Activated gamma-delta T cell treated with anti-CD3 and anti-CD28 coated beads, Interleukin-2, amount 50 U/mL, for 16 hours (primary cell): Measurements from ENCODE around the gene AGL.
"Not testable (repeated sequence)": the region's sequence is repeated elsewhere in the genome, so short reads cannot be mapped to it uniquely, and the experiment has no call there.

ENCODE experiments used
- DNase-seq: peaks from one replicate; pipeline ENCODE4 v3.0.0-alpha.2; 2020; ENCODE audit warnings: low read depth

Gene AGL

DNA sequence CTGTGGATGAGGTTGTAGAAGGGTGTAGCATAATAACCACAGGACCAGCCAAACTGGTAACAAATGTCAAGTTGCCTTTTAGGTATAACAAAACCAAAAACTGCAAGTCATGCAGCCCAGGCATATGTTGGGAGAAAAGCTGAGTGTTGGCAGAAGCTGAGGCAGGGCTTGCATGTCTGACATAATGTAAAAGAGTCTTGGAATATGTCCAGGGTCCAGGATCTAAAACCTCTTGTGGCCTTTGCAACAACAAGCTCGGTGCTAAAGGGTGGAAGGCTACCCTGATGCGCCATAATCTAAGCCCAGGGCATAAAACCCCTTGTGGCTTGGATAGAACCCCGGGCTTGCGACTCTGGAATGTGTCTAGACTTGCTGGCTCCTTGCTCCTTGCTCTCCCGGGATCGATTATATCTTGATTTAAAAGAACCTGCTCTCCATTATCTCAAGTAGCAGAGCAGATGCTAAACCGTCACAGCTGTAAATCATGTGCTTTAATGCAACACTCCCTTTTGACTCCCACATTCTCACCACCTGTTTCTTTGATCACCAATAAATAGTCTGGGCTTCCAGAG is 93.1 kb downstream of the AGL start:
- DNase-seq, result no peak

DNA sequence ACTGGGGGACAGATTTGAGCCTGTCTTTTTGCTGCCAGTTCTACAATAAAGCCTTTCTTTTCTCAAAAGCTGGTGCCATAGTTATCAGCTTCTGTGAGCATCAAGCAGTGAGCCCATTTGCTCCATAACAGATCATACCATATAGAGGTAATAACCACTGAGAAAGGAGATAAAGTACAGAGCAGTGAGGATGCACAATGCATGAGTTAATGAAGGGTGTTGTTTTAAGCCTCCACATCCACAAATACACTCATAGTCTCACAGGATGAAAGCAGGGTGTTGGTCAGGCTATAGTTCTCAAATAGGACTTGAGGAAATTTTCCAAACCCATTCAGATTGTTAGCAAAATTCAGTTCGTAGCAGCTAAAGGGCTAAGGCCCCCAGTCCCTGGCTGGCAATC is 94.0 kb downstream of the AGL start:
- DNase-seq, result no peak

DNA sequence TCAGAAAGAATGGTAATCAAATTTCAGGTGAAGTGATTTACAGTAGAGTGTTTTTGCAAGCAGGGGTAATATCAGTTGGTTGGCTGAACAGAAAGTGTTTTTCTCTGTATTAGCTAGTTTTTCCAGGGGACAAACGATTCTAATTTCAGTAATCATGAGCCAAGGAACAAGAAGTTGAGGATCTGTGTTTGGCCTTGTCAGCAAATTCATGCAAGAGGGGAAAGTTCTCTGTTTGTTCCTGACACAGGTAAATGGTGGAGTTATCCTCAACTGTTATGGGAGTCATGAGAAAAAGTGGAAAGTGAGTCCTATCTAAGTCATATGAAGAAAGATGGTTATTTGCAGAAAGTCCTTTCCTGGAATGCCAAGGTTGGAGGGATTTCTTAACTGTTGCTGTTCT is 95.0 kb downstream of the AGL start:
- DNase-seq, result no peak

DNA sequence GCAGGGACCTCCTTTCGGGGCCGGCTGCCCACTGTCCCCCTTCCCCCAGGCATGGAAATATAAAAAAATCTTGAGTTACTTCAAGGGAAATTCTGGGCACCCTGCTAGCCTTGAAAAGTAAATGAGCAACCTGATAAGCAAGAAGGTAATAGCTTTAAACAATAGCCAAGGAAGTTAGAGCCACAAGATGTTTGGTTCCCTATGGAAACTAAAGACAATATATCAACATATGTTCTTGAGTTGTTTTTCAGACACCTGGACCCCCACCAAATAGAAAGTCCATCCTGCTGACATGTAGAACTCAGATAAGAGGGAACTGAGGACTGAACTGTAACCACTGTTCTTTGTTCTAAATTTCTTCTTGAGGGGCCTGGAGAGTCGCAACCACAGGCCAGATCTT is 100.3 kb downstream of the AGL start:
- DNase-seq, result no peak

DNA sequence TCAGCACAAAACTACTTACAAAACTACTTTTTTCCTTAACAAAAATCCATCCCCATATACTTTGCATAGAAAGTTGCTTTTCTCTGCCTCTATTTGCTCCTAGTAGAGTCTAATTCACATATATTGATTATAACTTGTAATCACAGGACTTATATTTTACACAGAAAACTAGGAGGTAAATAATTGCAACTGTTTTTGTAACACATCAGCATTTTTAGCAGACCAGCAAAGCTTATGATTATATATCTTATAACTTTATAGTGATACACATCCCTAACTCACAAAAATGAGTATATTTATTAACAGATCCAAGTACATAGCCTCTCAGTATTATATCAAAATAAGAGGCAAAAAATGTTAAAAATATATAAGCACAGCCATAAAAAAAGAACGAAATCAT is 102.4 kb downstream of the AGL start:
- no peak for DNase-seq

DNA sequence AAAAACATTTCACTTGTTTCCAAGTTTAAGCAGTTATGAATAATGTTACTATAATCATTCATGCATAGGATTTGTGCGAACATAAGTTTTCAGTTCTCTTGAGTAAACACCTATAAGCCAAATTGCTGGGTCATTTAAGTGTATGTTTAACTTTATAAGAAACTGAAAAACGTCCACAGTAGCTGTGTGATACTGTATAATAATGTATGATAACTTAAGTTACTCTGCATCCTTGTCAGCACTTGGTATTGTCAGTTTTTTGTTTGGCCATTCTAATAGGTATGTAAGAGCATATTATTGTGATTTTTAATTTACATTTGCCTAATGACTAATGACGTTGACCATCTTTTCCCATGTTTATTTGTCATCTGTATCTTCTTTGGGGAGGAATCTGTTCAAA is 105.2 kb downstream of the AGL start:
- no peak for DNase-seq

DNA sequence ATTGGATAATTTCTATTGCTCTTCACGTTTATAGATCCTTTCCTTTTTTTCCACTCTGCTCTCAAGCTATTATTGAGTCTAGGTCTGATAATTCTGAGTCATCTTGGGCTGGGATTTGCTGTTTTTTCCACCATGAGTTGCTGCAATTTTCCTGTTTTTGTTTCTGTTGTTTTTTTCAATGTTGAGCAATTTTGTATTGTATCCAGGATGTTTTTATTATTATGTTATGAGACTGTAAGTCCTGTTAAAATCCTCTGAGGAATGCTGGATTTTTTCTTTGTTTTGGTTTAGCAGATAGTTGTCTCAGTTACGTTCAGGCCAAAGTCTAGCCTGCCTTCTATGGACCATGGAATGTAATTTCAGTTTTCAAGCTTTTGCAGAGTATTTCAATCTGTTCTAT is 106.6 kb downstream of the AGL start:
- DNase-seq, result no peak

DNA sequence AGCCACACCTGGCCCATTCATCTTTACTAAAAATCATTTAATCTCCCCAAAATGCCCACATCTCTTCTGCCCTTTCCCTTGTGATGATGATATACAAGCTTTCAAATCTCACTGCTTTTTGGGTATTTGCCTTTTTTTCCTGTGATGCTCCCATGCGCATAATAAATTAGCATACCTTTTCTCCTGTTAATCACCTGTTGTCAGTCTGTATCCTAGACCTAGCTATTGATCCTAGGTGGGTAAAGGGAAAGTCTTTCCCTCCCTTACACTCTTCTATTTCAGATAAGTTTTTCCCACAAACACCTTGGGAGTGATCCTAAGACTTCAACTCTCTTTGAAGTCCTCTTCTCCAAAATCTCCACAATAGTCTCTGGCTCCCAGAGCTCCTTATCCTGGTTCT is 107.7 kb downstream of the AGL start:
- no peak for DNase-seq

DNA sequence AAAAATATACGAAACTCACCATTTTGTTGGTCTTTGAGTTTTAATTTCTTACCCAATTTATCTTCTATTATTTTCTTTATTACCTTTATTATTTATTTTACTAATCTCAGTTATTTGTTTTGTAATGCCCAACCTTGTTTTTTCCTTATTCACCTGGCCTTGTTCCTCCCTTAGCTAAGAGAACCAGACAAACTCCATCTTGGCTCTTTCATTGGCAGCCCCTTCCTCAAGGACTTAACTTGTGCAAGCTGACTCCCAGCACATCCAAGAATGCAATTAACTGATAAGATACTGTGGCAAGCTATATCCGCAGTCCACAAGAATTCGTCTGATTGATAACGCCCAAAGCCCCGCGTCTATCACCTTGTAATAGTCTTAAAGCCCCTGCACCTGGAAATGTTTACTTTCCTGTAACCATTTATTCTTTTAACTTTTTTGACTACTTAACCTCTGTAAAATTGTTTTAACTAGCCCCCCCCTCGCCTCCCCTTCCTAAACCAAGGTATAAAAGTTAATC is 109.1 kb downstream of the AGL start:
- DNase-seq, result not testable (repeated sequence)

DNA sequence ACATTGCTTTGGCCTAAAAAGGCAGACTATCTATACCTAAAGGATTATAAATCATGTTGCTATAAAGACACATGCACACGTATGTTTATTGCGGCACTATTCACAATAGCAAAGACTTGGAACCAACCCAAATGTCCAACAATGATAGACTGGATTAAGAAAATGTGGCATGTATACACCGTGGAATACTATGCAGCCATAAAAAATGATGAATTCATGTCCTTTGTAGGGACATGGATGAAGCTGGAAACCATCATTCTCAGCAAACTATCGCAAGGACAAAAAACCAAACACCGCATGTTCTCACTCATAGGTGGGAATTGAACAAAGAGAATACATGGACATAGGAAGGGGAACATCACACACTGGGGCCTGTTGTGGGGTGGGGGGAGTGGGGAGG is 110.1 kb downstream of the AGL start:
- not testable (repeated sequence) for DNase-seq

DNA sequence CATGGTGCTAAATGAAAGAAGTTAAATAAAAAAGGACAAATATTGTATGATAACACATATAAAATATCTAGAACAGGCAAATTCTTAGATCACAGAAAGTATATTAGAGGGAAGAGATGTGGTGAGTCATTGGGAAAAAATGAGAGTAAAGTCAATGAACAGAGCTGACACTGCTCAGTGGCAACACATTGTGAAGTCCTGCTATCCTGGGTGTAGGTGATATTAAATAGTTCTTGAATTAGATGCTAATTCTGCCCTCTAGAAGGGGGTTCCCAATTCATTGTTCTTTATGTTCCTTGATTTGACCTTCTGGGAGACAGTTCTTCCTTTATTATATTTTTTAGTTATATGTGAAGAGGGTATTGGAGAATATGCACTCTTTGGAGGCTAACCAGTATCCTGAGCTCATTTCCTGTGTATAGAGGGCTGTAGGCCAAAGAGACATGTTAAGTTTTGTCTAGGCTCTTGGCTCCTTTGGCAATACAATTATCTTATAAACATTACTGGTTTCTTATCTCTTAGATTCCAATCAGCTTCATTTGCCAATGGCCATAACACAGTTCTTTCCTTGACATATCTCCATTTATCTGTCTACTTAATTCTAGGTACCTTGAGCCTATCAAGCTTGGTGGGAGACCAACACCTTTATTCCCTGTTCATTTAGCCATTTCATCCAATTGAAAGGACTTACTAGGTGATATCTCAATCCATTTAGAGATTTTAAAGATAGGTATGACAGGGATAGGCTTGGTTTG is 113.1 kb downstream of the AGL start:
- DNase-seq, result no peak

DNA sequence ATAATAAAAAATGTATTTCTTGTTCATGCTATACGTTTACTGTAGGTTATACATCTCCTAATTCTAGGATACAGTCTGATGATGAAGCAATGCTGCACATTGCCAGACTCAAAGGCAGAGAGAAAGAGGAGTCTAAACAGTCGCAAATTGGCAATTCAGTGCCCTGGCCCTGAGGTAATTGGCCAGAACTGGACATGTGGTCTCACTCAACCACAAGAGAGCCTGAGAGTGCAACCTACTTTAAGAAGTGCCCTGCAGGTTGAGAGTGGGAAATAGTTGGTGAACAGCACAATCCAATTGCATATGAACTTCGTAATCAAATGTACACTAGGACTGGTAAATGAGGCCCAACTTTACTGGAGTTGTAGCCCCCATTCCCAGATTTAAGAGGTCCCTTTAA is 114.6 kb downstream of the AGL start:
- DNase-seq, result no peak

DNA sequence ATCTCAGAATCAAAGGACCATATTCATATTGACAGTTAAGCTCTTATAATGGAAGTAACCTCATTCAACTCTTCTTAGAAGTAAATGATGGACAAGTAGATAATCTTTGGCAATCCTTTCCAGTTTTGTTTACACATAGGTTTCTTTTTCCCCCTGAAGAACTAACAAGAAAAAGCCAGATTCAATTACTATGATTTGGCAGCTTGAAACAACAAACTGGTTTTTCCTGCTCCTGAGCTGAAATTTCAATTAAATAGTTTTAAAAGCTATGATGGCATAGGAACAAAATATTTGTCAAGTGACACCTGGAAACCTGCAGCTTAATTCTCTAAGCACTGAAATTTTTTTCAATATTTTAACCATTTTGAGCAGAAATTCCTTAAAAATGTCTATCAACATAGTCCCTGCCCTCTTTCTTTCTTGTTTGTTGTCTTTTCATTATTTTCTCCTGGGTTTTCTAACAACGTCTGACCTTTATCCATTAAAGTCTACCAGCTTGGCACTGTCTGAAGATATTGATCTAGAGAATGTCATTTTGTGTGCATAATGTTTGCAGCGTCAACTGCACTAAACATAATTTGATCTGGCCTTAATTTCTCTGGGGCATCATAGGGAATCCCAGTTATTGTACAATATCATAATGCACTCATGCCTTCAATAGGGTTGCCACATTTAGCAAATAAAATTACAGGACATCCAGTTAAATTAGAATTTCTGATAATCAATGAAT is 115.7 kb downstream of the AGL start:
- DNase-seq, result no peak

DNA sequence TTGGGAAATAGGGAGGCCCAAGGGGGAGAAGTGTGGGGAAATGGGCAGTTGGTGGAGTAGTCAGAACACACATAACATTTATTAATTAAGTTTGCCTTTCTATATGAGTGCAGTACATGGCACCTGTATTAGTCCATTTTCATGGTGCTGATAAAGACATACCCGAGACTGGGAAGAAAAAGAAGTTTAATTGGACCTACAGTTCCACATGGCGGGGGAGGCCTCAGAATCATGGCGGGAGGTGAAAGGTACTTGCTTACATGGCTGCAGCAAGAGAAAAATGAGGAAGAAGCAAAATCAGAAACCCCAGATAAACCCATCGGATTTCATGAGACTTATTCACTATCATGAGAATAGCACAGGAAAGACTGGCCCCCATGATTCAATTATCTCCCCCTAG is 118.1 kb downstream of the AGL start:
- no peak for DNase-seq

DNA sequence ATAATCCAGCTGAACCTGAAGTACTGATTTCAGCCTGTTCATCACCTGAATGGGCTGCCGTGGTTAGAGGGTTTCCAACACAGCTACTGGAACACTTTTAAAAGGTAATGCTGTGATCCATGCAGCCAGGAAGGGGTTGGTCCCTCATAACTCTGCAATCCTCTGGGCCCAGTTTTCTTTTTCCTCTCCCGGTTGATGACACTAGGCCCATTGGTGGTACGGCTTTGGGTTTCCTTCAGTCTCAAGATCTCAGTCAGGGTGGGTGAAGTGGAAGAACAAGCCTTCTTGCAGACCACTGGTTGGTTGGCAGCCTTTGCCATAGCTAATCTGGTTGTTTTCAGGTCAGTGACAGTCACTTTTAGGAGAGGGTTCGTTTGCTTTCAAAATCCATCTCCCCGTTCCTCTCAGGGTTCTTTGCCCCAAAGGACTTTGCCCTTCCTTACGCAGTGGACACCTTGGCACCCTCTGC is 119.1 kb downstream of the AGL start:
- DNase-seq, result no peak

DNA sequence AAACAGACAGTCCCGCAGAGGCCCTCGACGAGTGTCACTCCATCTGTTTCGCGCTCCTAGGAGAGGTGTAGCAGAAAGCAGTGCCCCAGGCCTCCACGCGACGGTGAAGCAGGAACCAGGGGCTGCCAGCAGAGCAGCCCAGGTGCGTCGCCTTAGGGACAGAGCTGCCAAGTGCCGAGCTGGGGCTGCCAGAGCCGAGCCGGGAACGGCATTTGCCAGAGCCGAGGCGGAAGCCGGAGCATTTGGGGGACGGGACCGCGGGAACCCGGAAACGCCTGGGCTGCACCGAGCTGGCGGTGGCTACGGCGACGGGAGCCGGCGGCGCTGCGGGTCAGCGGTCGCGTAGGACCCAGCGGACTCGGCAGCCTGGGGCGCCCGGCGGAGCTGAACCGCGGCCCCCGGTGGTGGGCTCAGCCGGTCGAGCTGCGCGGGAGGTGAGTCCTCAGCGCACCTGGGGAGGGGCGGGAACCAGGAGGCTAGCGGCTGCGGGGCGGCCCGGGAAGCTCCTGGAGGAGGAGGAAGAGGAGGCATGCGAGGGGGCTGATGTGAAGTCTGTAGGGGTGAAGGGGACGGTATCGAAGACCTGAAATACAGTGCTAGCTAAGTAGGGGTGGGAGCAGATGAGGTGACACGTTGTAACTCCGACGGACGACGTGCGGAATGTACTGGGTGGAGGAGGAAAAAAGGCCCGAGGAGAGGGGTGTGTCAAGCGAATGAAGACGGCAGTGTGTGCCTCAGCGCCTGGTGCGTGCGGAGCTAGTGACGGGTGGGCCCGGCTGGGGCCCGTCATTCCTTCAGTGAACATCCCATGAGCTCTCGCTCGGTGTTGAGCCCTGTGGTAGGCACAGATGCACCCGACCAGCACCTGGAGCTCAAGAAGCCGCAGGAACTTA is 119.8 kb downstream of the AGL start, which contains the start of gene SLC35A3:
Gene SLC35A3 (plus strand): TSS at position 268 of the 893 bp plus-strand sequence. CDS start 23,559 bp downstream, outside the sequence.
- peak; percentile 63 for DNase-seq

DNA sequence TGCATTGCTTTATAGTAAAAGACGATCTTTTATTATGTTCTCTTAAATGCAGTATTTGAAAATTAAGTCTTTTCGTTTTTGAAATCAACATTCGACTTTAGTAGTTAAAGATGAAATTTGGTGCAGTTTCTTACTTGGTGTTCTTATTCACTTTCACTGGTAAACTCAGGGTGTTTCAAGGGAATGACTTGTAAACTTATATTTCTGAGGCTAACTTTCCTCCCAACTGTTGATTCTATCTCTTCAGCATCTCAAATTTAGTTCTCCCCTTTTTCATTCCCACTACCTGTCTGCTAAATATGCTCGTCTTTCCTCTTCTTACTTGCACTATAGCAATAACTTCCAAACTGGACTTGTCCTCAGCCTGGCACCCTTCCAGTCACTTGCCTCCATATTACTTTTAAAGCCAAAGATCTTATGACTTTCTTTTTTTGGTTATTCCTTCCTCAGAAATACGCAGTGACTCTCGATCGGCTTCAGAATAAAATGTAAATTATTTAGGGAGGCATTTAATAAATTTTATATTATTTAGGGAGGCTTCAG is 120.6 kb downstream of the AGL start:
- DNase-seq, result no peak

DNA sequence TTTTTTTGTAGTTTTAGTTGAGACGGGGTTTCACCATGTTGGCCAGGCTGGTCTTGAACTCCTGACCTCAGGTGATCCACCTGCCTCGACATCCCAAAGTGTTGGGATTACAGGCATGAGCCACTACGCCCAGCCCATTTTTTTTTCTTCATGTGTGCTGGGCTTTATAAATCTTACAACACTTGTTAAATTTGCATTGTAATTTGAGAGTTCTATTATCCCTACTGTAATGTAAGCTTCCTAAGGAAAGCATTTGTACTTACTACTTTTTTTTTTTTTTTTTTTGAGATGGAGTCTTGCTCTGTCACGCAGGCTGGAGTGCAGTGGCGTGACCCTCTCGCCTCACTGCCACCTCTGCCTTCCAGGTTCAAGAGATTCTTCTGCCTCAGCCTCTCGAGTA is 121.9 kb downstream of the AGL start:
- not testable (repeated sequence) for DNase-seq
